IMR-90 (cell line): ENCODE data around the gene HMGA1. TPM values are rescaled to one million over a fixed set of nuclear protein-coding genes. Genes with fewer than 3 reads are reported as not detected.

Experiments used
- ATAC-seq: fragments of 200-7000 bp; cut with Tn5 transposase; 2 replicates; pipeline ENCODE4 v1.9.1; 2020; ENCODE audit warnings: low read depth, mild to moderate bottlenecking, moderate library complexity
- BruUV-seq: library from RNA; stranded (reverse); fragments of 400-500 nt; replicated peaks from 2 replicates; lab custom pipeline; 2021; lab: Mats Ljungman, UMichigan
- CTCF ChIA-PET: fragments of 300-600 bp; formaldehyde crosslinking; extraction: SDS; loops from one replicate; lab custom pipeline; 2021; ENCODE audit warnings: antibody characterized with exemption; lab: Yijun Ruan, JAX
- POLR2A ChIA-PET: fragments of 300-600 bp; sonication (Branson Sonifier 250); formaldehyde crosslinking; loops from one replicate; lab custom pipeline; 2022; ENCODE audit warnings: antibody characterized with exemption; ENCODE audit not compliant: unreplicated experiment; lab: Charles Lee
- DNase-seq: peaks from one replicate; pipeline ENCODE4 v3.0.0; 2013
- H2AFZ ChIP-seq: replicated peaks from 2 replicates; pipeline ENCODE3; 2013; ENCODE audit warnings: low read length, mild to moderate bottlenecking; ENCODE audit not compliant: poor library complexity
- H2AK5ac ChIP-seq: 2 replicates; pipeline ENCODE4 v1.6.1; 2013; ENCODE audit warnings: low read depth, low read length, inconsistent platforms
- H2AK9ac ChIP-seq: replicated peaks from 2 replicates; pipeline ENCODE3; 2013; ENCODE audit warnings: mild to moderate bottlenecking, low read depth, low read length, moderate library complexity; ENCODE audit not compliant: poor library complexity
- H2BK120ac ChIP-seq: 2 replicates; pipeline ENCODE4 v1.6.1; 2013; ENCODE audit warnings: low read depth, low read length, inconsistent platforms
- H2BK15ac ChIP-seq: 3 replicates; pipeline ENCODE4 v1.6.1; 2013; ENCODE audit warnings: low read depth, low read length, inconsistent platforms
- H2BK20ac ChIP-seq: 2 replicates; pipeline ENCODE4 v1.6.1; 2013; ENCODE audit warnings: low read depth, mild to moderate bottlenecking, inconsistent platforms, low read length, moderate library complexity
- H2BK5ac ChIP-seq: 2 replicates; pipeline ENCODE4 v1.6.1; 2013; ENCODE audit warnings: mild to moderate bottlenecking, low read depth, low read length, inconsistent platforms; ENCODE audit not compliant: poor library complexity, severe bottlenecking
- H3K14ac ChIP-seq: replicated peaks from 2 replicates; pipeline ENCODE4 v1.6.1; 2013; ENCODE audit warnings: low read depth, low read length, inconsistent platforms
- H3K18ac ChIP-seq: 2 replicates; pipeline ENCODE4 v1.6.1; 2013; ENCODE audit warnings: low read depth, low read length, control low read depth
- H3K23ac ChIP-seq: 2 replicates; pipeline ENCODE4 v1.6.1; 2013; ENCODE audit warnings: low read depth, low read length, inconsistent platforms
- H3K27ac ChIP-seq: 2 replicates; pipeline ENCODE4 v1.5.1; 2013; ENCODE audit warnings: mild to moderate bottlenecking, control low read depth, low read length; ENCODE audit not compliant: insufficient read depth
- H3K27me3 ChIP-seq: 2 replicates; pipeline ENCODE4 v1.6.1; 2013; ENCODE audit warnings: low read length; ENCODE audit not compliant: control insufficient read depth, insufficient read depth
- H3K36me3 ChIP-seq: 2 replicates; pipeline ENCODE4 v1.6.1; 2013; ENCODE audit warnings: low read length, mixed read lengths; ENCODE audit not compliant: control insufficient read depth, insufficient read depth
- H3K4ac ChIP-seq: 2 replicates; pipeline ENCODE4 v1.6.1; 2013; ENCODE audit warnings: low read depth, low read length, inconsistent platforms
- H3K4me1 ChIP-seq: 2 replicates; pipeline ENCODE4 v1.6.1; 2013; ENCODE audit warnings: low read length, mixed read lengths; ENCODE audit not compliant: control insufficient read depth, insufficient read depth
- H3K4me2 ChIP-seq: 2 replicates; pipeline ENCODE4 v1.6.1; 2013; ENCODE audit warnings: low read depth, mild to moderate bottlenecking, control low read depth, low read length, moderate library complexity
- H3K4me3 ChIP-seq: 2 replicates; pipeline ENCODE4 v1.5.1; 2013; ENCODE audit warnings: low read depth, mild to moderate bottlenecking, control low read depth, low read length, moderate library complexity; ENCODE audit not compliant: insufficient read depth
- H3K56ac ChIP-seq: 2 replicates; pipeline ENCODE4 v1.6.1; 2013; ENCODE audit warnings: low read length, inconsistent platforms; ENCODE audit not compliant: insufficient read depth; ENCODE audit errors: extremely low read depth
- H3K79me1 ChIP-seq, 2 experiments: 2 replicates each; pipeline ENCODE4 v1.6.1; 2013; ENCODE audit warnings: low read length in 2 of 2, inconsistent platforms in 1 of 2, low read depth in 1 of 2
- H3K9ac ChIP-seq: 2 replicates; pipeline ENCODE4 v1.6.1; 2013; ENCODE audit warnings: low read depth, low read length, control low read depth
- H3K9me1 ChIP-seq: 2 replicates; pipeline ENCODE4 v1.6.1; 2013; ENCODE audit warnings: low read length, inconsistent platforms; ENCODE audit not compliant: insufficient read depth
- H3K9me3 ChIP-seq: 2 replicates; pipeline ENCODE4 v1.6.1; 2013; ENCODE audit warnings: low read length; ENCODE audit not compliant: control insufficient read depth, insufficient read depth
- H4K20me1 ChIP-seq: 2 replicates; pipeline ENCODE4 v1.6.1; 2013; ENCODE audit warnings: low read length, inconsistent platforms; ENCODE audit not compliant: insufficient read depth
- H4K5ac ChIP-seq: 2 replicates; pipeline ENCODE4 v1.6.1; 2013; ENCODE audit warnings: mild to moderate bottlenecking, low read depth, low read length, control low read depth
- H4K8ac ChIP-seq, 2 experiments: 2 replicates each; pipeline ENCODE4 v1.6.1; 2013; ENCODE audit warnings: low read depth in 2 of 2, low read length in 2 of 2, control low read depth in 1 of 2, inconsistent platforms in 1 of 2
- H4K91ac ChIP-seq: 2 replicates; pipeline ENCODE4 v1.6.1; 2013; ENCODE audit warnings: low read depth, low read length, inconsistent platforms; ENCODE audit not compliant: insufficient read depth
- BHLHE40 ChIP-seq: fragments of 150-350 bp; IDR thresholded peaks from 2 replicates; pipeline ENCODE4 v1.6.1; 2016; ENCODE audit warnings: mild to moderate bottlenecking, low read depth, low read length
- CEBPB ChIP-seq: IDR thresholded peaks from 2 replicates; pipeline ENCODE4 v1.6.1; 2012; ENCODE audit warnings: low read depth, low read length, improper control_type of control experiment
- CTCF ChIP-seq: conservative IDR thresholded peaks from 2 replicates; pipeline ENCODE4 v1.5.1; 2012; ENCODE audit warnings: mild to moderate bottlenecking, low read depth, low read length, improper control_type of control experiment
- ELK1 ChIP-seq: fragments of 150-350 bp; IDR thresholded peaks from 2 replicates; pipeline ENCODE4 v1.6.1; 2016; ENCODE audit warnings: low read depth, mild to moderate bottlenecking, low read length, moderate library complexity, borderline replicate concordance
- MAFK ChIP-seq: IDR thresholded peaks from 2 replicates; pipeline ENCODE4 v1.6.1; 2012; ENCODE audit warnings: low read depth, low read length, improper control_type of control experiment
- MAZ ChIP-seq: IDR thresholded peaks from 2 replicates; pipeline ENCODE4 v1.6.1; 2012; ENCODE audit warnings: low read depth, mild to moderate bottlenecking, low read length, improper control_type of control experiment, moderate library complexity, borderline replicate concordance
- NFE2L2 ChIP-seq: fragments of 150-350 bp; IDR thresholded peaks from 2 replicates; pipeline ENCODE4 v1.6.1; 2016; ENCODE audit warnings: low read depth, mild to moderate bottlenecking, low read length
- RAD21 ChIP-seq: IDR thresholded peaks from 2 replicates; pipeline ENCODE4 v1.6.1; 2012; ENCODE audit warnings: low read length, improper control_type of control experiment
- RFX5 ChIP-seq: IDR thresholded peaks from 2 replicates; pipeline ENCODE4 v1.8.0; 2012; ENCODE audit warnings: low read depth, mild to moderate bottlenecking, low read length, moderate library complexity
- SMC3 ChIP-seq: fragments of 150-350 bp; IDR thresholded peaks from 2 replicates; pipeline ENCODE4 v1.6.1; 2016; ENCODE audit warnings: low read depth, mild to moderate bottlenecking, antibody characterized with exemption, low read length, moderate library complexity
- USF2 ChIP-seq: fragments of 150-350 bp; IDR thresholded peaks from 2 replicates; pipeline ENCODE4 v1.6.1; 2017; ENCODE audit warnings: mild to moderate bottlenecking, antibody characterized with exemption, low read length, low read depth
- WGBS, 2 experiments: methylation state at CpG; one replicate each; pipeline versions ENCODE4 v1.1.5 to v1.1.7; 2013; ENCODE audit warnings: missing lambda C conversion rate in 2 of 2; ENCODE audit not compliant: insufficient read length in 1 of 2; ENCODE audit errors: extremely low coverage in 2 of 2; 5-methylcytosine and 5-hydroxymethylcytosine counted together
- dilution Hi-C: fragments of 300-500 bp; cut with HindIII; formaldehyde crosslinking; loops from one replicate; pipeline ENCODE4 v1.14.3; 2018; ENCODE audit warnings: low sequenced_read_pairs; ENCODE audit not compliant: unreplicated experiment
- in situ Hi-C: fragments of 300-500 bp; cut with MboI; formaldehyde crosslinking; loops from 3 replicates; pipeline ENCODE4 v1.14.3; 2019; ENCODE audit warnings: low sequenced_read_pairs, inconsistent platforms, mixed read lengths
- intact Hi-C: fragments of 100-400 bp; cut with micrococcal nuclease; formaldehyde crosslinking; loops from 2 replicates; pipeline ENCODE4 v1.10.0; 2022
- polyA plus RNA-seq, 3 experiments: library from polyadenylated mRNA; depleted of rRNA; stranded (reverse); fragments of >200 nt; gene quantifications; 2 replicates each; pipeline ENCODE4 v1.2.3, GENCODE V29; 2012; ENCODE audit warnings: low replicate concordance in 1 of 3
- total RNA-seq: library from RNA; depleted of rRNA; stranded (reverse); fragments of >200 nt; gene quantifications from 2 replicates; pipeline ENCODE4 v1.2.3, GENCODE V29; 2012

The HMGA1 gene
- total and polyA plus RNA-seq, 2 of the 4 experiments (the other 2 are of a cell fraction), result 101 to 589 TPM

GRCh38 chr6:34200340-34200971 lies 36.2 kb upstream of the HMGA1 start (continued):
- TF ChIP-seq MAFK (no peak), RFX5 (no peak), SMC3 (no peak)

- BruUV-seq, result no TSS peak
- no peak overlapping the region for H3K4me2 ChIP-seq
- peak overlapping the region; percentile 55; the same call in 1 of the 2 replicates for H3K18ac ChIP-seq
- H4K91ac ChIP-seq, result no peak overlapping the region
- 0 out of 2 replicates have a peak, but pooled peaks cover 6% of the 10 kb centered on the region for H3K9me1 ChIP-seq
- H3K79me1 ChIP-seq, result no peaks in the 10 kb centered on the region
- no peaks in the 10 kb centered on the region for H3K9me3 ChIP-seq
- H2AFZ ChIP-seq, result peak overlapping the region; percentile 72
- H4K20me1 ChIP-seq, result no peaks in the 10 kb centered on the region
- CTCF ChIA-PET, result interaction anchor here (0.6 to 1.3 kb wide), 3 partner anchors 15 to 42 kb away, joined by 3 to 5 read pairs (median 4); no protein-coding TSS in a partner anchor
- peak overlapping the region; percentile 61; the same call in 1 of the 2 replicates for H2AK5ac ChIP-seq
- no peak overlapping the region for H3K27ac ChIP-seq
- no peaks in the 10 kb centered on the region for H3K36me3 ChIP-seq
- peak overlapping the region; percentile 56 for H3K14ac ChIP-seq
- no peak overlapping the region for H2BK5ac ChIP-seq
- no peak for ATAC-seq
- no peak overlapping the region for H4K5ac ChIP-seq
- H3K4me3 ChIP-seq, result no peak overlapping the region
- H2BK15ac ChIP-seq, result peak overlapping the region; percentile 54; the same call in 1 of the 3 replicates
- H3K27me3 ChIP-seq, result no peaks in the 10 kb centered on the region
- in situ Hi-C loops, result no loop called here
- peak; percentile 53 for DNase-seq
- POLR2A ChIA-PET, result interaction anchor here (0.6 kb wide), 1 partner anchor 35 kb away, joined by 5 read pairs; the partner anchor contains the start of gene HMGA1
- dilution Hi-C loops, result no loop called here
- peak overlapping the region; percentile 72 for H2AK9ac ChIP-seq
- no peak overlapping the region for H3K9ac ChIP-seq
- no peak overlapping the region for H3K23ac ChIP-seq
- peaks cover 4% of the 10 kb centered on the region for H3K4me1 ChIP-seq
- no peak overlapping the region for H3K56ac ChIP-seq
- intact Hi-C loops, result no loop called here
- no peak overlapping the region for H4K8ac ChIP-seq
- no peak overlapping the region for H2BK120ac ChIP-seq
- WGBS, 2 experiments, result 100% methylated on average over 1 of the region's 4 CpGs; no CpG with 5 or more reads in 1 of the 2 experiments
- peak overlapping the region; percentile 21; the same call in 1 of the 2 replicates for H2BK20ac ChIP-seq
- H3K4ac ChIP-seq, result no peak overlapping the region
- no peak for TF ChIP-seq RFX5
- no peak for TF ChIP-seq USF2
- TF ChIP-seq RAD21, result no peak
- no peak for TF ChIP-seq CEBPB
- TF ChIP-seq NFE2L2, result no peak
- no peak for TF ChIP-seq MAZ
- TF ChIP-seq CTCF, result no peak
- no peak for TF ChIP-seq BHLHE40
- no peak for TF ChIP-seq ELK1
These were observed 35.1 kb upstream of the HMGA1 start for GRCh38 chr6:34201455-34202107.
